ENCODE results near the gene TTLL9.
"Not testable (repeated sequence)": the region's sequence is repeated elsewhere in the genome, so short reads cannot be mapped to it uniquely, and the experiment has no call there.

Gene TTLL9

DNA sequence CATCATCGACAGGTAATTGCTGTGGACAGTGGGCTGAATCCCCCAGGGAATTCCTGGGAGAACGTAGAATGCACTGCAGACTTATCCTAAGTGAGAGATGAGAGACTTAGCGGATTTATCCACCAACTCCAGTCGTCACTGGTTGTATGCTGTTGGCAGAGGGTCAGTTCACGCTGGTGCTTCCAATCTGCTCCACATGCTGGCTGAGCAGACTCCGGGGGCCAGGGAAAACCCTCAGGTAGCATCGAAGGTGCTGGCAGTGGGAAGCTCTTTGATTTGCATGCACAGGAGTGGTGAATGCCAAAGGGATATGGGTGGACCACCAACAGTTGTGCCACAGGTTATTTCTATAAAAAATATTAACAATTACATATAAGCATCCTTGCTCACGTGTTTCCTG lies 20.2 kb downstream of the TTLL9 start:
- DNase-seq, result no peak

DNA sequence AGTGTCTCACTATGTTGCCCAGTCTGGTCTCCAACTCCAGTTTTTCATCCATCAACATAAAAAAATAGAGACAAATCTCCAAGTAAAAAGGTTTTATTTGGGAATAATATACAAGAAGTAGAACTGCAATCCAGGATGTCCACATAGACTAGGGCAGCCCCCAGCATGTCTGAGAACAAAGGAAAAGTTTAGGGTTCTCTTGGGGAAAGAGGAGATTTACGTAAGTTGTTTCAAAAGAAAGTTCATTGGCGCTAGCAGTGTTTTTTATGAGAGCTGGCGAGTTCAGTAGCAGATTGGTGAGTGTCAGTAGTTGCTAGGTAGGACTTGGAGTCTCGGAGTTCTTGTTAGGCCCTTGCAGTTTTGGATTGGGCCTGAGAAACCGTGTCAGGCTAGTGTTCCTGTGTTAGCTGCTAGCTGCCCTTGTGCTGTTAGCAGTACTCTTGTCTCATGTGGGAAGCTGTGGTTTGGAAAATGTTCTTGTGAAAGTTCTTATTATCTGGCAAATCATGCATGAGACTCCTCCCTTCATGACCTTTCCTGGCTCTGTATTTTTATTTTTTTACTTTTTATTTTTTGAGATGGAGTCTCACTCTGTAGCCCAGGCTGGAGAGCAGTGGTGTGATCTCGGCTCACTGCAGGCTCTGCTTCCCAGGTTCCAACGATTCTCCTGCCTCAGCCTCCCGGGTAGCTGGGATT lies 24.7 kb downstream of the TTLL9 start:
- DNase-seq, result no peak

DNA sequence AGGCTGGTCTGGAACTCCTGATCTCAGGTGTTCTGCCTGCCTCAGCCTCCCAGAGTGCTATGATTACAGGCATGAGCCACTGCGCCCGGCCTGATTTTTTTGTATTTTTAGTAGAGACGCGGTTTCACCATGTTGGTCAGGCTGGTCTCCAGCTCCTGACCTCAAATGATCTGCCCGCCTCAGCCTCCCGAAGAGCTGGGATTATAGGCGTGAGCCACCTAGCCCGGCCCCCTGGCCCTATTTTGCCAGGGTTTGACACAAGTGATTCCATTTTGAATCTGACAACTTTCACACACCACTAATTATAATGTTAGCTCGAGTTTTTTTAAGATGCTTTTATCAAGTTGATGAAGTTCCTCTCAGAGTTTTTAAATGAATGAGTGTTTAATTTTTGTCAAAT lies 25.6 kb downstream of the TTLL9 start:
- no peak for DNase-seq

DNA sequence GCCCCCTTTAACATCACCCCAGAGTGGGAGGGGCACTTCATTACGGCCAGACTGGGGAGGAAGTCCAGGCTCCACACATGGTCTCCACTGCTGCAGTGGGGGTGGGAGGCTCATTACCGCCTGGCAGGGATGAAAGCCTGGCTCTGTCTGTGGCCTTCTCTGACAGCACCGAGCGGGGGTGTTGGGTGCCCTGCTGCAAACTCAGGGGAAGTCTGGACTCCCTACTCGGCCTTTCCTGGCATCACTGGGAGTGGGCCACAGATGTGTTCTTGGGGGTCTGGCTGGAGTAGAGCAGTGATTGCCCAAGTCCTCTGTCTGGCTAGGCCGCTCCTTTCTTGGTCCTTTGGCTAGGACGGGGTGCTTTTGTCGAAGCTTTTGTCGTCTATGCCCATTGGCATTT lies 27.1 kb downstream of the TTLL9 start:
- DNase-seq, result no peak

DNA sequence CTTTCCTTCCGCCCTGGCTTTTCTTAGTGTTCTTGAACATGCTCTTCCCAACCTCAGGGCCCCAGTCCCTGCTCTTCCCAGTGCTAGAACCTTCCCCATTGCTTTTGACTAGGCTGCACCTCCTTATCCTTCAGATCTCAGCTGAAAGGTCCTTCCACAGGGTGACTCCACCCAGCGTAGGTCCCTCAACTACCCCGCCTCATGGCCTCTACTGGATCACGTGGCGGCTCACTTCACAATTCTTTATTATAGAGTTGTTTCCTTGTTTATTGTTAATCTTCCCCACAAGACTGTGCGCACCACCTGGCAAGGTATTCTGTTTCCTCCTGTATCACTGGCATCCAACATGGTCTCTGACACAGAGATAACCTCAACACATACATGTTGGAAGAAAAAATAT lies 31.2 kb downstream of the TTLL9 start:
- no peak for DNase-seq

DNA sequence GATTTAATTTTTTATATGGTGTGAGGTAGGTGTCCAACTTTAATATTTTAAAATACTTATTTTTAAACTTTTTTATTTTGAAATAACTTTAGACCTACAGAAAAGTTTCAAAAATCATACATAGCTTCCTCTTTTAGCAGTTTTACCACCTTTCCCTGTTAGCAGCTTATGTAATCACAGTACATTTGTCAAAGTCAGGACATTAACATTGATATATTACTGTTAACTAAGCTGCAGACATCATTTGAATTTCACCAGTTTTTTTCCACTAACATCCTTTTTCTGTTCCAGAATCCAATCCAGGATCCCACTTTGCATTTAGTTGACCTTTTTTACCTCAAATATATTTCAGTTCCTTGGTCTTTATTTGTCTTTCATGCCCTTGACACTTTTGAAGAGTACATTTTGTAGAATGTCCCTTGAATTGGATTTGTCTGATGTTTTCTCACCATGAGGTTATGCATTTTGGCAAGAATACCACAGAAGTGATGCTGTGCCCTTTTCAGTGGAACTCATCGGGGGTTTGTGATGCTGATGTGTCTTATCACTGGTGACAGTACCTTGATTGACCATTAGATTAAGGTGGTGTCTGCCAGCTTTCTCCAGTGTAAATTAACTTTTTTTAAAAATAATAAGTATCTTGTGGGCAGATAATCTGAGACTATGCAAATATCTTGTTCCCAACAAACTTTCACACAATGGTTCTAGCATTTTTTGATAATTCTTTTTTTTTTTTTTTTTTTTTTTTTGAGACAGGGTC lies 33.4 kb downstream of the TTLL9 start:
- DNase-seq, result no peak

DNA sequence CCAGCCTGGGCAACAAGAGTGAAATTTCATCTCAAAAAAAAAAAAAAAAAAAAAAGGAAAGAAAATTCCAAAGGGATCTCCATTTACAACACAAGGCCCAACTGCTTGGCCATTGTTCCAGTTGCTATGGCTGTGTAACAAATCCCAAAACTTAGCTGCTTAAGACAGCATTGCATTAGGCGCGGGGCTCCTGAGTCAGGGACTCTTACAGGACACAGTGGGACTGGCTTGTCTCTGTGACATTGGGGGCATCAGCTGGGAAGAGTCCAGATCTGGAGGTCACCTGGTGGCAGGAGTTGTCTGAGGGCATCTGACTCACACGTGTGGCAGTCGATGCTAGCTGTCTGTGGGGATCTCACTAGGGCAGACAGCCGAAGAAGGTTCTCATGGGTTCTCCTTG lies 35.6 kb downstream of the TTLL9 start:
- no peak for DNase-seq

DNA sequence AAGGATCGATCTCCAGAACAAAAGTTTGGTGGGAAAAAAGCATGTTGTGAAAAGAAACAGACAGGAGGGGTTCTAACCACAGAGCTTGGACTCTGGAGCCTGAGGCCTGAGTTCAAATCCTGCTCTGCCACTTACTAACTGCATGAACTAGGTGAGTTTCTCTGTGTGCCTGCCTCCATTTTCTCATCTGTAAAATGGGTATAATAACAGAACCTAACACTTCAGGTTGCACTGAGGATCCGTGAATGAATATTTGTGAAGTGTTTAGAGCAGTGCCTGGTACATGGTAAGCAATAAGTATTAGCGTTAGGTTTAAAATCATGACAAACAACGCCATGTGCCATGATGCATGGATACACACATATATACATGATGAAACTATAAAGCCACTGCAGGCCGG lies 36.6 kb downstream of the TTLL9 start:
- DNase-seq, result no peak

DNA sequence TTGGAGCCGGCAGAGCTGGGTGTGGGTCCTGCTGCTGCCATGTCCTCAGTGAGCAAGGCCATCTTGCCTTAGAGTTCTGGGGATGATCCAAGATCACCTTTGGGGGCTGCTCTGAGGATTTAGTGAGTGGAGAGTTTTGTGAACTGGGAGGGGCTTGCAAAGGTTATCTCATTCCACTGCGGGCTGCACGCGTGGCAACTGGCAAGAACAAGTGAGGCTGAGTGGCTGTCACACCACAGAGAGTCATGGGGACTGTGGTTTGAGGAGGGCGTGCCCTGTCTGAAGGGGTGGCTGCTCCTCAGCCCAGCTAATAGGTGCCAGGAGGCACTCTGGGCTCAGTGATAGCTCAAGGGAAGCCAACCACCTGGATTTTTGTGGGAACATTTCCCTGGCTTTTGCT lies 37.6 kb downstream of the TTLL9 start:
- DNase-seq, result no peak

DNA sequence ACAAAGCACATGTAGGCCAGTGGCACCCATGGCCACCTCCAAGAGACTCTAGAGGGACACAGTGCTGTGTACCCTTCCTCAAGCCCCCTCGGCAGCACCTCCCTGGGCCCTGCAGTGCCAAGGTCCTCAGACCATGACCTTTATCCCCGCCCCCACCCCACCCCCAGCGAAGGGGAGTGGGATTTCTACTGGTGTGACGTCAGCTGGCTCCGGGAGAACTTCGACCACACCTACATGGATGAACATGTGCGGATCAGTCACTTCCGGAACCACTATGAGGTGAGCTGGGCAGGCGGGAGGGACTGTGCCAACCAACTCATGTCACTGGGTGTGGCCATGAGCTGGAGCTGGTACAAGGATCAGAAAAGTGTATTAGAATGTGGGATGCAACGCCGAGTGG lies 38.0 kb downstream of the TTLL9 start:
- DNase-seq, result no peak

DNA sequence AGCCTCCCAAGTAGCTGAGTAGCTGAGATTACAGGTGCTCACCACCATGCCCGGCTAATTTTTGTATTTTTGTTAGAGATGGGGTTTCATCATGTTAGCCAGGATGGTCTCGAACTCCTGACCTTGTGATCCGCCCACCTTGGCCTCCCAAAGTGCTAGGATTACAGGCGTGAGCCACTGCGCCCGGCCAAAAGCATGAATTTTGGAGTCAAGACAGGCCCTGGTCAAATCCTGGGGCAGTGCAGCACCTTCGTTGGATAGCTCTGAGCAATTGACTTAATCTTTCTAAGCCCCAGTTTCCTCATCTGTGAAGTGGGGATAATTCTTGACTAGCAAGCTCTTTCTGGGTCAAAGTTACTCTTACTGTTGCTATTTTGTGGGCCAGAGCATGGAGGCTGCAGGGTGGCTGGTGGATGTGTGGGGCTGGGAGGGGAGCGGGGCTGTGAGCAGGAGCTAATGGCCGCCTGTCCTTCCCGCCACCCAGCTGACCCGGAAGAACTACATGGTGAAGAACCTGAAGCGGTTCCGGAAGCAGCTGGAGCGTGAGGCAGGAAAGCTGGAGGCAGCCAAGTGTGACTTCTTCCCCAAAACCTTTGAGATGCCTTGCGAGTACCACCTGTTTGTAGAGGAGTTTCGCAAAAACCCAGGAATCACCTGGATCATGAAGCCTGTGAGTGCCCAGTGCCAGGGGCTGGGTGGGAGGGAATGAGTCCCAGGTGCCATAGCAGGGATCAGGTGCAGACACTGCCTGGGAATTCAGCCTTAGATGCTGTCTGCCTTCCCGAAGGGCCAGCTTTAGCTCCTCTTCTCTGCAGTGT lies 39.0 kb downstream of the TTLL9 start:
- DNase-seq, result no peak

DNA sequence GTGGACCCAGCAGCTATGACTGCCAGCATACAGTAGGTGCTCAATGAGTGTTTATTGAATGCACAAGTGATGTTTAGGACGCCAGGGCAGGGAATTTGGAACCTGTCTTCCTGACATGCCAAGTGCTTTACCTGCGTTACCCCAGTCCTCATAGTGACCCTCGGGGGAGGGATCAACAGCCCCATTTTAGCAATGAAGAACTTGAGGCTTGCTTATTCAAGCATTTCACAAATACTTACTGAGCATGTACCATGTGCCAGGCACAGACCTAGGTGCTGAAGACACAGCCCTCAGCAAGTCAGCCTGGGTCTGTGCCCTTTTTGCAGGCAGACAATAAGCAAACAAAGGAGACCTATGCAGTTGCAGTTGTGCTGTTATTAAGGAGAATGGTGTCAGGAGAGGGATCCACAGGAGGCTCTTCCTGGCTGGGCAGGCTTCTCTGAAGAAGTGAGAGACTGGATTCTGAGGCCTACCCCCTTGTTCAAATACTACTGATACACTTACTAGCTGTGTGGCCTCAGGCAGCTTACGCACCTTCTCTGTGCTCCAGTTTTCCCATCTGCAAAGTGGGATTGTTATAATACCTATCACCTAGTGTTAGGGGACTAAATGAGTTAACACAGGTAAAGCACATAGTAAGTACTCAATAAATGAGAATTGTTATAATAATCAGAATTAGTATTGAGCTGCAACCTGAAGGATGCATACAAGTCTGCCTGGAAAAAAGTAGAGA lies 39.8 kb downstream of the TTLL9 start:
- no peak for DNase-seq

DNA sequence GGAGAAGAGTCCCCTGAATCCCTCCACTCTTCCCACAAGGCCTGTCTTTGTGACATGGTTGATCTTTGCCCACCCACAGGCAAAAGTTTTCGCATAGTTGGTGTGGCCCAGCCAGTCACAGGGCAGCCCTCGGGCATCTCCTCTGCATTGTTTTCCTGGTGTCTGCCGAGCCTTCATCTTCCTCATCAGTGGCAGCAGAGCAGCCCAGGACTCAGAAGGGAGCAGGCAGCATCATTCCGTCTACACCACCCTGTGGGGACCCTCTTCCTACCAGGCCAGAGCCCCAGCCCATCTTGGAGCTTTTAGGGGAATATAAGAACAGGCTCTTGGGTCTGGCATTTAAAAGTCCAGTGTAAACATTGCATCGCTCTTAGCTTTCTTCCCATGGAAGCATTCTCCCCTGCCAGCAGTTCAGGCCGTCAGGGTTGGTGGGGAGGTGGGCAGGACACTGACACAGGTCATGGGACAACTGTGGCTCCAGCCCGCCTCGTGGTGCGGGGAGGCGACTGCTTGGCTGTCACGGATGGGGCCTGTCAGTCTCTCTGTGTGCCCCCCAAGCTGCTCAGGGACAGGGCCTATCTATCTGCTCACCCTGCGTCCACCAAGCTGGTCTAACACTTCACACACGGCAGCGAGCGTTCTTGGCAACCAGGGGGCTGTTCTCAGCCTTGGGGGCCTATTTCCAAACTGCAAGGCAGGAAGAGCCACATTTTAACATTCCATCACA lies 43.2 kb downstream of the TTLL9 start:
- no peak for DNase-seq

DNA sequence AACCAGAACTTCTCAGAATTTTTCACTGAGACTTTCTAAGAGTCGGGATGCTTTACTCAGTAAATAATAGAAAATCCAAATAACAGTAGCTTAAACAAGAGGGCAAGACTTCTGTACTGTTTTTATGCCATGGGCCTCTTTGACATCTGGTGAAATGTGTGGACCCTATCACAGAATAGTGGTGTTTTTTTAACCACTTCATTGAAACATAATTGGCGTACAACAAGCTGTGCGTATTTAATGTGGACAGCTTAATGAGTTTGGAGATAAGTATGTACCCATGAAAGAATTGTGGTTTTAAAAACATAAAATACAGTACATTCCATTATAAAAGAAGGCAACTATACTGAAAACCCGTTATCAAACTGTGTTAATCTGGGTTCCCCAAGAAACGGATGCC lies 43.7 kb downstream of the TTLL9 start:
- DNase-seq, result no peak

DNA sequence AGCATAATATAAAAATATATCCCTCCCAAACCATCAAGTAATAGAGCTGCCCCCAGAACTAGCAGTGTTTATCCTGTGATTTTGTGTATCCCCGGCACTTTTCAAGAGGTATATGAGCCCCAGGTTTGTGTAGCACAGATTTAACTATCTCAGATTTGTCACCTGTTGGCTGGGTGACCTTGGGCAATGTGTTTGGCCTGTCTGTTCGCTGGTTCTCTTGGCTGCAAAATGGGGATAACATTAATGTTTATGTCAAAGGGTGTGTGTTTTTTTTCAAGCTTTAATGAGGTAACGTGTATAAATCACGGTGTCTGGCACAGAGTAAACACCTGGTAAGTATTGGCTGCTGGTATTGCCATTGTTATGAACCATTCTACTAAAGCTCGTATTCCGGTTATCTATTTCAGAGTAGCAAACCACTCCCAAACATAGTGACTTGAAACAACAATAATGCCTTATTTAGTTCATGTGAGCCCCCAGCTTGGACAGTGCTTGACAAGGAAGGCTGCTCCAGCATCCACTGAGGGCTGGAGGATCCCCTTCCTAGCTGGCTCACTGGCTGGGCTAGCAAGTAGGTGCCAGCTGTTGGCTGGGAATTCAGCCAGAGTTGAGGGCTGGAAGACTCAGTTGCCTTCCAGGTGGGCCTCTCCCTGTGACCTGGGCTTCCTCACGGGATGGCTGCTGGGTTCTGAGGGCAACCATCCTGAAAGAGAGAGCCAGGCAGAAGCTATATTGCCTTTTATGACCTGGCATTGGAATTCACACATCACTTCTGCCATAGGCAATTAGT lies 45.3 kb downstream of the TTLL9 start:
- no peak for DNase-seq

DNA sequence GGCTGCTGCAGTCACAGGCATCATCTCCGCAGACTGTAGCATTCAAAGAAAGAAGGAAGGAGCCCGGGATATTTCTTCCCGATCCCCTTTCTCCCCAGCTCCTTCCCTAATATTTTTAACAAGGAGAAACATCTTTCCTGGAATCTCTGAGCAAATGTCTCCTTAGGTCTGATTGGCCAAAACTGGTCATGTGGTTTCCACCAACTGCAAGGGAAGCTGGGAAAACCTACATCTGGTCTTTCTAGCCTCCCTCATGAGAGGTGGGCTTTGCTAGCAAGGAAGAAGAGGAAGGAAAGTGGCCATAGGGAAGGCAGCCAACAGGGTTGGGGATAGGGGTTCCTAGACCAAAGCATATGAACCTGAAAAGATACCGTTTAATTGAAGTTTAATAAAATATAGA lies 46.3 kb downstream of the TTLL9 start:
- no peak for DNase-seq

DNA sequence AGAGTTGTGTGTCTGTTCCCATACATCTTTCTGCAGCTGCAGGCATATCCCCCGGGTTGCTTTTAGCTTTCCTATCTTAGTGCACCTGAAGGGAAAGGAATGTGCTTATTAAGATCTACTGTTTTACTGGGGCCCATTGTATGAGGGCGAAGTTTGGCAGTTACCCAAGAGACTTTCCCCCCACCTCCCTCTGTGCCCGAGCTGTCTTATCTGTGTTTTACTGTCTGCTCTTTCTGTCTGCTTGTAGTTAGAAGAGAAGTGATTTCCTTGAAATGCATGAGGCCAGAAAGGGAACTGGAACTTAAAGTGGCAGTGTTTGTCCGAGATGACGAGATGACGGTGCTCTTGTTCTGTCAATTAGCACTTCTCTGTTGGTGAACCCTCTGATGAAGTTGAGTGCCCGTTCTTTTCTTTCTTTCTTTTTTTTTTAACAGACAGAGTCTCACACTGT lies 47.6 kb downstream of the TTLL9 start:
- not testable (repeated sequence) for DNase-seq

DNA sequence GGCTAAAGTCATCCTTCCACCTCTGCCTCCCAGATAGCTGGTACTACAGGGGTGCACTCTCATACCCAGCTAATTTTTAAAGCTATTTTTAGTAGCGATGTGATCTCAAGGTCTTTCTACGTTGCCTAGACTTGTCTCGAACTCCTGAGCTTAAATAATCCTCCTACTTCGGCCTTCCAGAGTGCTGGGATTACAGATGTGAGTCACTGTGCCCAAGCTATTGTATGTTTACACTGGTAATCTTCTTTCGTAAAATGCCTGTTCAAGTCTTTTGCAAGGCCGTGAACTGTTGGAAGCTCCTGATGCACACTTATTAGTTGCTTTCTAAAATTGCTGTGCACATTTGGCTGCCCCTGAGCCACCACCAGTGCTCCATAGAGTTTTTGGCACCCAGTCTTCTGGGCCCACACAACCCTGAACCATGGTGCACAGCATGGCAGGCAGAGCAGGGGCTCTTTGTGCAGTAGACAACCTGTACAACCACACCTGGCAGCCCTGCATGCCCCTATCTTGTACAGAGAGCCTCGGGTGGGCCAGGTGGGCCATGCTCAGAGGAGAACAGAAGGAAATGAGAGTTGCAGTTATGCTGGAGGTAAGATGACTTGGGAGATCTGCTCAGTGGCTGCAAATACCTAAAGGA lies 48.2 kb downstream of the TTLL9 start:
- no peak for DNase-seq

DNA sequence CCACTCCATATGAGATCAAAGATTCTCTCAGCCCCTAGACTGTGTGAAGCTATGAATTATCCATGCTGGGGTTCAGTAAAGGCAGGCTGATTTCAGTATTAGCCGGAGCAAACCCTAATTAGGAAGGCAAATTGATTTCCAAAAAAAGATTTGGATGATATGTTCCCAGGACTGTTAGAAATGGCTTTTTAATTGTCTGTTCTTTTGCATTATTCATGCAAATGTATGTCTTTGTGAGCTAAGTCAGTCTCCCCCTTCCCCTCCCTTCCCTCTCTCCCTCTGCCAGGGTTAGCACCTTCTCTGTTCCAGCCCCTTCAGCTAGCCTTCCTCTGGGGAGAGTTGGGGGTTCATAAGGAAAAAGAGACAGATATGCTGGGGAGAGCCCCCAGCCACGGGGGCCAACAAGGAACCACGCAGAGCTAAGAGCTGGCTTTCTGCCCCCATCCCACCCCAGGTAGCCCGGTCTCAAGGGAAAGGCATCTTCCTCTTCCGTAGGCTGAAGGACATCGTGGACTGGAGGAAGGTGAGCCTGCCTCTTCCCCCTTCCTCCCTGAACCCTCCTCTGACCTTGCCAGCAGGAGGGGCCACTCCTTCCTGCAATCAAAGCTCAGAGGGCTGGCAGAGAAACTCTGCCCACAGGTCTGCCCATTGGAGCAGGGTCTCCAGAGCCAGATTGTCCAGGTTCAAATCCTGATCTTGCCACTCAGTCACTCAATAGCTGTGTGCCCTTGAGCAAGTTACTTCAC lies 49.1 kb downstream of the TTLL9 start:
- DNase-seq, result no peak

DNA sequence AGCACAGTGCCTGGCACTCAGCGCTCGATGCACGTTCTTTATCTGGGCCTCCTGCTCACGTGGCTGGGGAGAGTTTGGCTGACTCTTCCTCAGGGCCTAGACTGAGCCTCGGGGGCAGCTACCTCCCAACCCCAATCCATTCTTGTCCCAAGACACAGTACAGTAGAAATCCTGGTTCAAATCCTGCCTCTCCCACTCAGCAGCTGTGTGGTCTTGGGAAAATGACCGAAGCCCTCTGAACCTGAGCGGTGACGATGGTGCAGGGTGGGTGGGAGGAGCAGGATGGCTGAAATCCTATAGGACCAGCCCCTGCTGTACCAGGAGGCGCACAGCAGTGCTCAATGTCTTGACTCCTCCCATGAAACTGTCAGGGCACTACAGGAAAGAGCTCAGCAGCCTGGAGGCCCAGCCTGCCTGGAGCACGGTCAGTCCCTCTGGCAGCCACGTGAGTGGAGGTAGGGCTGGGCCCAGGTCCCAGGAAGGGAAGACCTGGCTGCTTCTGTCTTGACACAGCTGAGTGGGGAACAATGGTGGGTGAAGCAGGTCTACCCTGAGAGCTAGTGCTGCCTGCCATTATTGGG lies 49.9 kb downstream of the TTLL9 start:
- no peak for DNase-seq
